Cerebellar nuclear complex (tissue), 1 donor: Measurements from ENCODE around the gene SCARB2.
A peak's percentile ranks its signal among the peaks of the same experiment; 100 is the strongest.

Source experiments
- DNase-seq, 2 experiments: peaks; one replicate each; lab custom pipeline; 2025; lab: John Stamatoyannopoulos, UW

The SCARB2 gene

GRCh38 chr4:76148142-76148865 is 65.3 kb downstream of the SCARB2 start, which contains the start of gene NUP54:
TSS of gene NUP54 (minus strand) at chr4:76148397. CDS start at chr4:76148374, 23 bp downstream.
- peak; percentile 56 to 73 for DNase-seq

- no peak for DNase-seq
Observed at GRCh38 chr4:76147454-76148141, 66.0 kb downstream of the SCARB2 start.

- no peak for DNase-seq
Observed at GRCh38 chr4:76144546-76144945, 69.1 kb downstream of the SCARB2 start.

GRCh38 chr4:76141241-76141640 is 72.4 kb downstream of the SCARB2 start:
- DNase-seq: no peak

GRCh38 chr4:76127754-76128153 is 85.9 kb downstream of the SCARB2 start:
- DNase-seq: no peak

- no peak for DNase-seq
Observed at GRCh38 chr4:76125816-76126215, 87.8 kb downstream of the SCARB2 start.

GRCh38 chr4:76120199-76120598 is 93.4 kb downstream of the SCARB2 start:
- DNase-seq: no peak

- no peak for DNase-seq
Observed at GRCh38 chr4:76117536-76117935, 96.1 kb downstream of the SCARB2 start.

- DNase-seq: no peak
Observed at GRCh38 chr4:76116821-76117220, 96.8 kb downstream of the SCARB2 start.
